Kidney (tissue), 14 donors: ENCODE measurements around the gene TMEM178B. TPM values are rescaled to one million over a fixed set of nuclear protein-coding genes. Genes with fewer than 3 reads are reported as not detected.

ENCODE experiments used
- DNase-seq, 5 donors: peaks; one replicate each; pipeline ENCODE4 v3.0.0-alpha.2; 2013 to 2020
- FAIRE-seq: peaks from 2 replicates; lab custom pipeline; 2012; peaks lifted over from hg19 to GRCh38; lab: Jason Lieb, UNC
- H3K27ac ChIP-seq, 2 donors: one replicate each; pipeline ENCODE4 v1.7.0; 2013; ENCODE audit warnings: low read depth in 2 of 2, low read length in 2 of 2, inconsistent platforms in 1 of 2
- H3K27me3 ChIP-seq: one replicate; pipeline ENCODE4 v1.7.1; 2013; ENCODE audit warnings: low read length, inconsistent platforms; ENCODE audit not compliant: control insufficient read depth, insufficient read depth
- H3K36me3 ChIP-seq, 3 donors: one replicate each; pipeline versions ENCODE4 v1.7.0 to v1.7.1; 2013; ENCODE audit warnings: low read length in 3 of 3, control low read depth in 1 of 3, inconsistent platforms in 1 of 3; ENCODE audit not compliant: insufficient read depth in 3 of 3, control insufficient read depth in 2 of 3
- H3K4me1 ChIP-seq, 3 donors: one replicate each; pipeline versions ENCODE4 v1.7.0 to v1.7.1; 2013; ENCODE audit warnings: low read length in 3 of 3, inconsistent platforms in 1 of 3, low read depth in 1 of 3; ENCODE audit not compliant: control insufficient read depth in 2 of 3, insufficient read depth in 2 of 3
- H3K4me3 ChIP-seq, 3 donors: one replicate each; pipeline versions ENCODE4 v1.7.0 to v1.8.1; 2013; ENCODE audit warnings: low read length in 3 of 3, control low read depth in 1 of 3, inconsistent platforms in 1 of 3
- H3K9ac ChIP-seq, 3 donors: one replicate each; pipeline versions ENCODE4 v1.7.0 to v1.7.1; 2013; ENCODE audit warnings: low read length in 3 of 3, control low read depth in 1 of 3, inconsistent platforms in 1 of 3
- H3K9me3 ChIP-seq, 3 donors: one replicate each; pipeline versions ENCODE4 v1.7.0 to v1.7.1; 2013; ENCODE audit warnings: low read length in 3 of 3, control low read depth in 1 of 3, inconsistent platforms in 1 of 3; ENCODE audit not compliant: control insufficient read depth in 2 of 3, insufficient read depth in 1 of 3
- intact Hi-C: fragments of 100-400 bp; cut with DNase I; formaldehyde crosslinking; loops from one replicate; pipeline ENCODE4 v1.11.1; 2022
- polyA plus RNA-seq: library from polyadenylated mRNA; stranded (reverse); fragments of 350-450 nt; fragmentation: Illumina TruSeq; extraction: RNeasy Lipid Tissue Mini Kit (QIAGEN cat#74804); gene quantifications from one replicate; pipeline ENCODE4 v1.2.3, GENCODE V29; 2014; ENCODE audit warnings: low read depth, low replicate concordance; ENCODE audit not compliant: insufficient read depth
- total RNA-seq: library from RNA; stranded (reverse); fragmentation: NEBNext Ultra II Directional; extraction: Animal tissue kit (Norgen Biotek cat#: 25700); gene quantifications from one replicate; pipeline ENCODE4 v1.2.1, GENCODE V29; 2021
- TF ChIP-seq, protein P1 (sequence below): IDR thresholded peaks from 3 replicates; pipeline ENCODE4 v1.5.1; 2012; ENCODE audit warnings: mild to moderate bottlenecking, moderate library complexity, borderline replicate concordance; ENCODE audit not compliant: insufficient read depth; ENCODE audit errors: extremely low read depth
- donor health status: control.
- donor health status: control.
- donor health status: control.
- donor health status: control.
- donor health status: control.
- donor health status: DM: yes; HTN: yes; CAD: no.
- donor health status: Normal renal cell carcinoma (clear cell type).

Gene TMEM178B
- total and polyA plus RNA-seq, 2 donors from 2014 or later = 0.58 to 20.0 TPM

DNA sequence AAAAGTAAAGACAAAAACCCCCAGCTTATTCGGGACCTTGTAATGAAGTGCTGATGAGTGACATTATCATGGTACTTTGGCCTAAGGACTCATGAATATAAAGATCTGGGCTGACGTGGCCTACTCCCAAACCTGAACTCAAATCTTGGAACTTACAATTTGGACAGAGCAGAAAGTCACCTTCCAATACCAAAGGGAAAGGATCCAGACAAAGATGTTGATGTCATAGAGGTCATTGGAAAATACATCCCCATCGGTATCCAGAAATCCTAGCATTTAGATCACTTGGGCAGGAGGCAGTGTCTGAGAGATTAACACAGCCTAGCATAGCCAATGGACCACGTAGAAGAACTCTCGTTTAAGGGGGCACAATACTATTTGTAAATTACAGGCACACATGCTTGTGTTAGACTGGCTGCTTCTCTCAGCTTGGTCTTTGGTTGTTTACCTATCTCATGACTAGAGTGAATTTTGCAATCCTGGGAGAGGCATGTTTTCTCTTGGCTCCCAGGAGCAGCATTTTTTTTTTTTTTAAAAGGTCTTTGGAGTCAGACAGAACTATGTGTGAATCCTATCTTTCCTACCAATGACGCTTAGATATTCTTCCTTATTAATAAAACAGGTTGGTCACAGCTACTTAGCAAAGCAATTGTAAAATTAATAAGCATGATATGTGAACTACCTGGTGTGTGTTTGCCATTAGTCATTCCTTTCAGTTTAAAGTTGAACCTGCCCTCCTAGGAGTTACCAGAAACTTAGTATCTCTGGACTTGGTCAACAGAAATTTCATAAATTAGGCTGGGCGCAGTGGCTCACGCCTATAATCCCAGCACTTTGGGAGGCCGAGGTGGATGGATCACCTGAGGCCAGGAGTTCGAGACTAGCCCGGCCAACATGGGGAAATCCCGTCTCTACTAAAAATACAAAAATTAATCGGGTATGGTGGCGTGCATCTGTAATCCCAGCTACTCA lies 31.4 kb upstream of the TMEM178B start:
- H3K4me3 ChIP-seq = no peak overlapping the region
- H3K9ac ChIP-seq = no peak overlapping the region
- H3K4me1 ChIP-seq = no peaks in the 10 kb centered on the region
- TF ChIP-seq, protein P1, sequence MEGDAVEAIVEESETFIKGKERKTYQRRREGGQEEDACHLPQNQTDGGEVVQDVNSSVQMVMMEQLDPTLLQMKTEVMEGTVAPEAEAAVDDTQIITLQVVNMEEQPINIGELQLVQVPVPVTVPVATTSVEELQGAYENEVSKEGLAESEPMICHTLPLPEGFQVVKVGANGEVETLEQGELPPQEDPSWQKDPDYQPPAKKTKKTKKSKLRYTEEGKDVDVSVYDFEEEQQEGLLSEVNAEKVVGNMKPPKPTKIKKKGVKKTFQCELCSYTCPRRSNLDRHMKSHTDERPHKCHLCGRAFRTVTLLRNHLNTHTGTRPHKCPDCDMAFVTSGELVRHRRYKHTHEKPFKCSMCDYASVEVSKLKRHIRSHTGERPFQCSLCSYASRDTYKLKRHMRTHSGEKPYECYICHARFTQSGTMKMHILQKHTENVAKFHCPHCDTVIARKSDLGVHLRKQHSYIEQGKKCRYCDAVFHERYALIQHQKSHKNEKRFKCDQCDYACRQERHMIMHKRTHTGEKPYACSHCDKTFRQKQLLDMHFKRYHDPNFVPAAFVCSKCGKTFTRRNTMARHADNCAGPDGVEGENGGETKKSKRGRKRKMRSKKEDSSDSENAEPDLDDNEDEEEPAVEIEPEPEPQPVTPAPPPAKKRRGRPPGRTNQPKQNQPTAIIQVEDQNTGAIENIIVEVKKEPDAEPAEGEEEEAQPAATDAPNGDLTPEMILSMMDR = no peak
- FAIRE-seq (no peak), DNase-seq (no peak)
- intact Hi-C loops = no loop called here
- H3K36me3 ChIP-seq = no peaks in the 10 kb centered on the region
- H3K27ac ChIP-seq = no peak overlapping the region
- H3K9me3 ChIP-seq = no peaks in the 10 kb centered on the region
- no peaks in the 10 kb centered on the region for H3K27me3 ChIP-seq

DNA sequence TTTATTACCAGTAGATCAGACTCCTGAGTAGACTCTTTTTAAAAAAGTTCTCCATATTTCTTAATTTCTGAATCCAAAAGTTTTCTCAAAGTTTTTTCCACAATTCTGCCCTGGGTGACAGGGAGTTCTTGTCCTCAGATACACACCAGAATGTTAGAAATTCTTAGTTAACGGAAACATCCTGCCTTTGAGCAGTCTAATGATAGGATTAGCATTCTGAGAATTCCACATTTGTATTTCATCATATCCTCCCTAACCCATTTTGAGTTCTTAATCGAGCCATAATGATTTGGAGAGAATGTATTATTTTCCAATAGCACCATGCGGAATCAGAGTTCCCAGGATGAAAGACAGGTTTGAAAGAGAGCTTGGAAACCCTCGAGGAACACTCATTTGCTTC lies 30.2 kb upstream of the TMEM178B start:
- Histone ChIP-seq H3K27ac (no peak overlapping the region), H3K27me3 (no peaks in the 10 kb centered on the region), H3K9ac (no peak overlapping the region), H3K9me3 (no peaks in the 10 kb centered on the region), H3K4me1 (no peaks in the 10 kb centered on the region), H3K36me3 (no peaks in the 10 kb centered on the region), H3K4me3 (no peak overlapping the region)
- FAIRE-seq (no peak), DNase-seq (no peak)
- TF ChIP-seq, protein P1 = no peak
- intact Hi-C loops = no loop called here

DNA sequence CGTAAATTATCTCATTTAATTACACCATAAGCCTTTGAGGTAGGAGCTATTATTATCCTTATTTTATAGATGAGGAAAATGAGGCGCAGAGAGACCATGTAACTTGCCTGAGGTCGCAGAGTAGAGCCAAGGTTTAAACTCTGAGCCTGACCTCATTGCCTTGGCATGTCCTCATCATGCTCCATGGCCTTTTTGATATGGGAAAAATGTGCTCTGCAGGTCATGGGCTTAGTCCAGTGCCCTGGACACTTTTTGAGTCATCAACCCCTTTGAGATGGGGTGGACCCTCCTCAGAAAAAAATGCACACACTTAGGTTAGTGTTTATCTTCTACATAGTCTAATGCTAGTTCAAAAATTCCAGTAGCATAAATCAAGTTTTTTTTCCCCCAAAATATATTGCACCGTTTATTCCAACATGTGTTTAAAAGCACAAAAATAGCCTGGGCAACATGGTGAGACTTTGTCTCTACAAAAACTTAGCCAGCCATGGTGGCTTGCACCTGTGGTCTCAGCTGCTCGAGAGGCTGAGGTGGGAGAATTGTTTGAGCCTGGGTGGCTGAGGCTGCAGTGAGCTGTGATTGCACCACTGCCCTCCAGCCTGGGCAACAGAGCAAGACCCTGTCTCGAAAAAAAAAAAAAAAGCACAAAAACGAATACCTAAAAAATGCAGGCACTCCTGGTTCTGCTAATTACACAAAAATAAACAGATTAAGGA lies 28.6 kb upstream of the TMEM178B start:
- intact Hi-C loops = no loop called here
- Histone ChIP-seq H3K9me3 (no peaks in the 10 kb centered on the region), H3K9ac (no peak overlapping the region), H3K4me3 (no peak overlapping the region), H3K27me3 (no peaks in the 10 kb centered on the region), H3K27ac (no peak overlapping the region), H3K4me1 (no peaks in the 10 kb centered on the region), H3K36me3 (no peaks in the 10 kb centered on the region)
- FAIRE-seq (no peak), DNase-seq (no peak)
- TF ChIP-seq, protein P1 = no peak
